Common myeloid progenitor, CD34-positive (primary cell): ENCODE measurements around the gene FGF1.
A peak's percentile ranks its signal among the peaks of the same experiment; 100 is the strongest.

Source experiments
- CTCF ChIA-PET: fragments of 350-600 bp; sonication (Branson Sonifier 250); formaldehyde crosslinking; loops from one replicate; lab custom pipeline; 2021; ENCODE audit warnings: antibody characterized with exemption; lab: Charles Lee
- POLR2A ChIA-PET: fragments of 350-600 bp; sonication (Branson Sonifier 250); formaldehyde crosslinking; loops from one replicate; lab custom pipeline; 2021; ENCODE audit warnings: antibody characterized with exemption; lab: Charles Lee
- DNase-seq, 3 donors: peaks; one replicate each; pipeline versions ENCODE4 v3.0.0 to v3.0.0-alpha.2; 2013
- H3K27ac ChIP-seq, 2 experiments: 1 replicate in 1 of 2; 2 replicates in 1 of 2; pipeline ENCODE4 v1.7.0; 2013; ENCODE audit warnings: inconsistent platforms in 2 of 2, low read length in 2 of 2, mild to moderate bottlenecking in 2 of 2, low read depth in 1 of 2, moderate library complexity in 1 of 2; ENCODE audit not compliant: severe bottlenecking in 2 of 2, insufficient read depth in 1 of 2, poor library complexity in 1 of 2
- H3K27me3 ChIP-seq, 5 experiments: replicated peaks in 2 of 5; 1 replicate in 3 of 5; 2 replicates in 2 of 5; pipeline versions ENCODE4 v1.6.1 to v1.7.0; 2013; ENCODE audit warnings: low read length in 4 of 5, mild to moderate bottlenecking in 2 of 5, moderate library complexity in 2 of 5, inconsistent platforms in 1 of 5; ENCODE audit not compliant: insufficient read depth in 5 of 5, control insufficient read depth in 4 of 5
- H3K36me3 ChIP-seq, 4 experiments: 1 replicate in 2 of 4; 2 replicates in 2 of 4; pipeline versions ENCODE4 v1.6.1 to v1.7.0; 2013; ENCODE audit warnings: low read length in 3 of 4, control low read depth in 1 of 4, mild to moderate bottlenecking in 1 of 4; ENCODE audit not compliant: control insufficient read depth in 4 of 4, insufficient read depth in 4 of 4
- H3K4me1 ChIP-seq, 4 experiments: 1 replicate in 3 of 4; 2 replicates in 1 of 4; pipeline versions ENCODE4 v1.6.1 to v1.7.1; 2013; ENCODE audit warnings: low read length in 3 of 4, mild to moderate bottlenecking in 3 of 4, control low read depth in 1 of 4, inconsistent platforms in 1 of 4, moderate library complexity in 1 of 4; ENCODE audit not compliant: control insufficient read depth in 4 of 4, insufficient read depth in 4 of 4; ENCODE audit errors: control extremely low read depth in 1 of 4
- H3K4me3 ChIP-seq, 7 experiments: 1 replicate in 4 of 7; 2 replicates in 3 of 7; pipeline versions ENCODE4 v1.5.1 to v1.7.0; 2013; ENCODE audit warnings: mild to moderate bottlenecking in 7 of 7, low read length in 6 of 7, moderate library complexity in 6 of 7, inconsistent platforms in 2 of 7, low read depth in 2 of 7, control low read depth in 1 of 7; ENCODE audit not compliant: insufficient read depth in 4 of 7, control insufficient read depth in 1 of 7; ENCODE audit errors: extremely low read depth in 1 of 7
- H3K9me3 ChIP-seq, 5 experiments: 1 replicate in 4 of 5; 2 replicates in 1 of 5; pipeline versions ENCODE4 v1.6.1 to v1.7.1; 2013; ENCODE audit warnings: low read length in 4 of 5, mild to moderate bottlenecking in 2 of 5, inconsistent platforms in 1 of 5, low read depth in 1 of 5, moderate library complexity in 1 of 5; ENCODE audit not compliant: control insufficient read depth in 4 of 5, insufficient read depth in 2 of 5; ENCODE audit errors: control extremely low read depth in 1 of 5
- WGBS: methylation state at CpG from one replicate; pipeline ENCODE4 v1.1.5; 2013; ENCODE audit not compliant: insufficient coverage; 5-methylcytosine and 5-hydroxymethylcytosine counted together

FGF1 gene

GRCh38 chr5:142658278-142658677 lies 27.6 kb downstream of the FGF1 start:
- 100% methylated on average over 2 of the region's 2 CpGs for WGBS
- CTCF ChIA-PET = interaction anchor here (0.6 to 1.6 kb wide), 3 partner anchors 48 to 1100 kb away, joined by 3 to 4 read pairs (median 3); no protein-coding TSS in a partner anchor
- no peaks in the 10 kb centered on the region for H3K9me3 ChIP-seq
- POLR2A ChIA-PET = interaction anchor here (0.7 to 1.0 kb wide), 2 partner anchors 8 to 48 kb away, joined by 3 read pairs; no protein-coding TSS in a partner anchor
- peaks cover 0 to 8% (median 0%) of the 10 kb centered on the region in 5 experiments for H3K27me3 ChIP-seq
- no peaks in the 10 kb centered on the region for H3K36me3 ChIP-seq
- H3K4me1 ChIP-seq = no peaks in the 10 kb centered on the region
- H3K27ac ChIP-seq = no peak overlapping the region
- no peak overlapping the region for H3K4me3 ChIP-seq
- DNase-seq = no peak

GRCh38 chr5:142657446-142657845 lies 28.4 kb downstream of the FGF1 start:
- H3K4me1 ChIP-seq = no peaks in the 10 kb centered on the region
- no peaks in the 10 kb centered on the region for H3K9me3 ChIP-seq
- no peak overlapping the region for H3K27ac ChIP-seq
- peaks cover 0 to 8% (median 2%) of the 10 kb centered on the region in 5 experiments for H3K27me3 ChIP-seq
- 95% methylated on average over 8 of the region's 8 CpGs for WGBS
- H3K36me3 ChIP-seq = no peaks in the 10 kb centered on the region
- no peak overlapping the region for H3K4me3 ChIP-seq
- ChIA-PET POLR2A (no interaction called here), CTCF (interaction anchor here (1.3 to 5.3 kb wide), 4 partner anchors 29 to 218 kb away, joined by 3 to 48 read pairs (median 4); no protein-coding TSS in a partner anchor)
- no peak for DNase-seq

DNA sequence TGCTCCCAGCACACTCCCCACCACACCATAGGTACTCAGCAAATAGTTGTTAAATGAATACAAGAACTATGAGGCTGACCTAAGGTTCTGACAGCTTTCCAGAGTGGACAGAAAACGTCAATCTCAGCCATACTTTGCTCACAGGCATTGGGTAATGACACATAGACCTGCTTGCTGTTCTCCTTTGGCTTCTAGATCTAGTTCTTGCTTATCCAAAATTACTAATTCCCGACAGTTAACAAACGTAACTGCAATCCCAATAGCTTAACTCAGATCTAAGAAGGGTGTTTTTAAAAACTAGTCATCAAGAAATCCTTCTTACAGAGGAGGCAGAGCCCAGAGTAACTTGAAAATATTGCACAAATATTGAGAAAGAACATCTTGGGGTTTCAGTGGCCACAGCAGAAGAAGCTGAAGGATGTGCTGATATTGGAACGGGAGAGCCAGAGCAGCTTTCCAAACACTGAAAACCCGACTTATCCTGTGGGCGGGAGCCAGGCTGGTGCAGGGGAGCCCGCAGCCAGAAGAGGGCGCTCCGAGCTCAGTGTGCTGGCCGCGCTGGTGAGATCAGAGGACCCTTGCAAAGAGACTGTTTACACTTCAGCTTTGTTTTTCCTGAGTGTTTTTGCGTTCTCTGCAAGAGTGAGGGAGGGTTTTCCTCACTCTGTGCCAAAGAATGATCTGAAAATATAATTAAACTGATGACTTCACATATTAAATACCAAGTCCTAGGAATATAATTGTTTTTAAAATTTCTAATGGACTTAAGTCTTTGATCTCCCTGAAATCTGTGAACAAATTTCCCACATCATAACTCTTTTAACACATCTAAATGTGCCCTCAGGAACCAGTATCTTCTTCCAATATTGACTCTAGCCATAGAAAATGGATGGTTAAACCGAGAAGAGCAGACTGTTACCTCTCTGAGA lies 30.3 kb downstream of the FGF1 start:
- no peaks in the 10 kb centered on the region for H3K4me1 ChIP-seq
- H3K4me3 ChIP-seq = no peak overlapping the region
- peak; percentile 51 to 67 (median 66) for DNase-seq
- CTCF ChIA-PET = interaction anchor here (0.6 to 5.3 kb wide), 28 partner anchors 10 to 509 kb away, joined by 3 to 48 read pairs (median 4); partner anchors contain the start of gene FGF1
- POLR2A ChIA-PET = no interaction called here
- 26% methylated on average over 11 of the region's 13 CpGs for WGBS
- peaks cover 0 to 8% (median 2%) of the 10 kb centered on the region in 5 experiments for H3K27me3 ChIP-seq
- H3K36me3 ChIP-seq = no peaks in the 10 kb centered on the region
- no peak overlapping the region for H3K27ac ChIP-seq
- no peaks in the 10 kb centered on the region for H3K9me3 ChIP-seq

GRCh38 chr5:142654578-142655058 lies 31.3 kb downstream of the FGF1 start:
- H3K4me1 ChIP-seq = no peaks in the 10 kb centered on the region
- ChIA-PET POLR2A (no interaction called here), CTCF (interaction anchor here (0.7 to 5.3 kb wide), 14 partner anchors 11 to 511 kb away, joined by 3 to 48 read pairs (median 5); no protein-coding TSS in a partner anchor)
- DNase-seq = no peak
- peaks cover 0 to 8% (median 2%) of the 10 kb centered on the region in 5 experiments for H3K27me3 ChIP-seq
- H3K9me3 ChIP-seq = no peaks in the 10 kb centered on the region
- 91% methylated on average over 6 of the region's 8 CpGs for WGBS
- H3K36me3 ChIP-seq = no peaks in the 10 kb centered on the region
- H3K4me3 ChIP-seq = no peak overlapping the region
- H3K27ac ChIP-seq = no peak overlapping the region

- H3K4me3 ChIP-seq = no peak overlapping the region
- WGBS = 96% methylated on average over 4 of the region's 7 CpGs
- ChIA-PET CTCF (interaction anchor here (0.8 to 5.3 kb wide), 11 partner anchors 10 to 510 kb away, joined by 3 to 48 read pairs (median 4); no protein-coding TSS in a partner anchor), POLR2A (no interaction called here)
- H3K27me3 ChIP-seq = peaks cover 0 to 8% (median 2%) of the 10 kb centered on the region in 5 experiments
- DNase-seq = no peak
- H3K9me3 ChIP-seq = no peaks in the 10 kb centered on the region
- no peaks in the 10 kb centered on the region for H3K4me1 ChIP-seq
- H3K36me3 ChIP-seq = no peaks in the 10 kb centered on the region
- H3K27ac ChIP-seq = no peak overlapping the region
Observed at GRCh38 chr5:142653321-142653720, 32.6 kb downstream of the FGF1 start.

DNA sequence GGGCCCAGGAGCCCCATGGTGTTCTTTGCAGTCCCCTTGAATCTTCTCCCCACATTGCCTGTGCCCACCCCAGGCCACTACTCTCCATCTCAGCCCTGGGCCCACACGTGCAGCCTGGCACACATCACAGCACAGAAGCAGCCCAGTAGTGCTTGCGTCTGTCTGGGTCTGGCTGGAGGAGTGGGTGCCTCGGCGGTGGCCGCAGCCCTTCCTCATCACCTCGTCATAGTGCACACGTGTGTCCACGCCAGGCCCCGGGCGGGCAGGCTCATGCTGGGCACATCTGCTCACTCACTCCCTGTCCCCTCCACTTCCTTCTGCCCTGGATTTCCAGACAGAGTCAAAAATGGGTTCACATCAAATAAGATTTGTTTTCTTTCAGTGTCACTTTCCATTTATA lies 33.3 kb downstream of the FGF1 start:
- no peak for DNase-seq
- Histone ChIP-seq H3K36me3 (no peaks in the 10 kb centered on the region), H3K4me1 (no peaks in the 10 kb centered on the region), H3K4me3 (no peak overlapping the region), H3K9me3 (no peaks in the 10 kb centered on the region), H3K27ac (no peak overlapping the region), H3K27me3 (peaks cover 0 to 8% (median 2%) of the 10 kb centered on the region in 5 experiments)
- ChIA-PET POLR2A (no interaction called here), CTCF (interaction anchor here (1.8 to 5.3 kb wide), 3 partner anchors 9 to 64 kb away, joined by 5 to 48 read pairs (median 36); no protein-coding TSS in a partner anchor)
- 95% methylated on average over 10 of the region's 10 CpGs for WGBS
